ENCODE data around the gene RFTN1. TPM values are rescaled to one million over a fixed set of nuclear protein-coding genes. Genes with fewer than 3 reads are reported as not detected.

Gene RFTN1
- polyA plus RNA-seq, 2 of the 4 experiments (the other 2 are of a cell fraction) = 1.8 to 3.7 TPM

DNA sequence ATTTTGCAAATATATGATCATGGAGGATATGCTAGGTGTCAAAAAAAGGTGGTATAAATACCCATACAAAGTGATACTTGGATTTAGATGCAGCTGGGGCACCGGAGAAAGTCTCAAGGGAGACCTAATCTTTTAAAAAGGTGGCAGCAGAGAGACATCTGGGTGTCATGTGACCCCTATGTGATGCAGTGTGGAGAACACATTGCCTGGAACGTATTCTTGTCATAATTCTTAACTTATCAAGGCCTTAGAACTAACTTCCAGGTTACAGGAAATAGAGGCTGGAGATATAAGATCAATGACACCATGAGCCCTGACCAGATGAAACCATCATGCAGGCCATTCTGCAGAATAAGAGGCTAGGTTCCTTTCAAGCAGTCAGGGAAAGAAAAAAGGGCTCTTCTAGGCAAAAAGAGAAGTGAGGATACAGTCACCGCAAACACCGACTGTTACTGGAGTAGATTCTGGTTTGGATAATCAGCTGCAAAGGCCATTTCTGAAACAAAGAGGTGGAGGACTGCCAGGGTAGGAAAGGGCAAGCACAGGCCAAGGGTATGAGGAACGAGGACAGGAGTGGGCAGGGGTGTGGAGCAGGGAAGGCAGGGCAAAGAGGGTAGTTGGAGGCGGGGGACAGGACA is 147.9 kb downstream of the RFTN1 start:
- ATAC-seq = no peak
- no peaks in the 10 kb centered on the region for H3K4me1 ChIP-seq
- H3K4me3 ChIP-seq = no peak overlapping the region
- TF ChIP-seq NFE2L2 (conservative IDR thresholded peaks at IDR 0.05; ENCODE audit: low read length) (no peak), MAZ (IDR thresholded peaks at IDR 0.05; ENCODE audit: borderline replicate concordance, low read depth, low read length) (no peak), ZSCAN20 (CRISPR knock-in tag; IDR thresholded peaks at IDR 0.05) (no peak), CBX8 (IDR thresholded peaks at IDR 0.05) (no peak), SREBF2 (IDR thresholded peaks at IDR 0.05) (no peak), CEBPB (IDR thresholded peaks at IDR 0.05) (no peak), FOSB (CRISPR knock-in tag; IDR thresholded peaks at IDR 0.05) (no peak), POLR2AphosphoS2 (conservative IDR thresholded peaks at IDR 0.05; ENCODE audit: low read length) (no peak), RAD21 (conservative IDR thresholded peaks at IDR 0.05 in 1 of 2, IDR thresholded peaks at IDR 0.05 in 1 of 2) (no peak), HOXA7 (CRISPR knock-in tag; IDR thresholded peaks at IDR 0.05) (no peak), HDAC2 (IDR thresholded peaks at IDR 0.05) (no peak), FOSL2 (IDR thresholded peaks at IDR 0.05) (no peak), FOSL2 (CRISPR knock-in tag; IDR thresholded peaks at IDR 0.05) (no peak)
- TF ChIP-seq, protein P1, sequence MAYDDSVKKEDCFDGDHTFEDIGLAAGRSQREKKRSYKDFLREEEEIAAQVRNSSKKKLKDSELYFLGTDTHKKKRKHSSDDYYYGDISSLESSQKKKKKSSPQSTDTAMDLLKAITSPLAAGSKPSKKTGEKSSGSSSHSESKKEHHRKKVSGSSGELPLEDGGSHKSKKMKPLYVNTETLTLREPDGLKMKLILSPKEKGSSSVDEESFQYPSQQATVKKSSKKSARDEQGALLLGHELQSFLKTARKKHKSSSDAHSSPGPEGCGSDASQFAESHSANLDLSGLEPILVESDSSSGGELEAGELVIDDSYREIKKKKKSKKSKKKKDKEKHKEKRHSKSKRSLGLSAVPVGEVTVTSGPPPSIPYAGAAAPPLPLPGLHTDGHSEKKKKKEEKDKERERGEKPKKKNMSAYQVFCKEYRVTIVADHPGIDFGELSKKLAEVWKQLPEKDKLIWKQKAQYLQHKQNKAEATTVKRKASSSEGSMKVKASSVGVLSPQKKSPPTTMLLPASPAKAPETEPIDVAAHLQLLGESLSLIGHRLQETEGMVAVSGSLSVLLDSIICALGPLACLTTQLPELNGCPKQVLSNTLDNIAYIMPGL (CRISPR knock-in tag; IDR thresholded peaks at IDR 0.05; ENCODE audit: borderline replicate concordance) = no peak
- TF ChIP-seq, protein P2, sequence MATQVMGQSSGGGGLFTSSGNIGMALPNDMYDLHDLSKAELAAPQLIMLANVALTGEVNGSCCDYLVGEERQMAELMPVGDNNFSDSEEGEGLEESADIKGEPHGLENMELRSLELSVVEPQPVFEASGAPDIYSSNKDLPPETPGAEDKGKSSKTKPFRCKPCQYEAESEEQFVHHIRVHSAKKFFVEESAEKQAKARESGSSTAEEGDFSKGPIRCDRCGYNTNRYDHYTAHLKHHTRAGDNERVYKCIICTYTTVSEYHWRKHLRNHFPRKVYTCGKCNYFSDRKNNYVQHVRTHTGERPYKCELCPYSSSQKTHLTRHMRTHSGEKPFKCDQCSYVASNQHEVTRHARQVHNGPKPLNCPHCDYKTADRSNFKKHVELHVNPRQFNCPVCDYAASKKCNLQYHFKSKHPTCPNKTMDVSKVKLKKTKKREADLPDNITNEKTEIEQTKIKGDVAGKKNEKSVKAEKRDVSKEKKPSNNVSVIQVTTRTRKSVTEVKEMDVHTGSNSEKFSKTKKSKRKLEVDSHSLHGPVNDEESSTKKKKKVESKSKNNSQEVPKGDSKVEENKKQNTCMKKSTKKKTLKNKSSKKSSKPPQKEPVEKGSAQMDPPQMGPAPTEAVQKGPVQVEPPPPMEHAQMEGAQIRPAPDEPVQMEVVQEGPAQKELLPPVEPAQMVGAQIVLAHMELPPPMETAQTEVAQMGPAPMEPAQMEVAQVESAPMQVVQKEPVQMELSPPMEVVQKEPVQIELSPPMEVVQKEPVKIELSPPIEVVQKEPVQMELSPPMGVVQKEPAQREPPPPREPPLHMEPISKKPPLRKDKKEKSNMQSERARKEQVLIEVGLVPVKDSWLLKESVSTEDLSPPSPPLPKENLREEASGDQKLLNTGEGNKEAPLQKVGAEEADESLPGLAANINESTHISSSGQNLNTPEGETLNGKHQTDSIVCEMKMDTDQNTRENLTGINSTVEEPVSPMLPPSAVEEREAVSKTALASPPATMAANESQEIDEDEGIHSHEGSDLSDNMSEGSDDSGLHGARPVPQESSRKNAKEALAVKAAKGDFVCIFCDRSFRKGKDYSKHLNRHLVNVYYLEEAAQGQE (IDR thresholded peaks at IDR 0.05) = no peak
- TF ChIP-seq, protein P3, sequence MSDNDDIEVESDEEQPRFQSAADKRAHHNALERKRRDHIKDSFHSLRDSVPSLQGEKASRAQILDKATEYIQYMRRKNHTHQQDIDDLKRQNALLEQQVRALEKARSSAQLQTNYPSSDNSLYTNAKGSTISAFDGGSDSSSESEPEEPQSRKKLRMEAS (IDR thresholded peaks at IDR 0.05) = no peak
- no peaks in the 10 kb centered on the region for H3K9me3 ChIP-seq
- no peak overlapping the region for H3K27ac ChIP-seq
- DNase-seq (ENCODE audit: low read depth in 1 of 2, low spot score in 1 of 2) = no peak
- FAIRE-seq = no peak
- ChIA-PET CTCF (no interaction called here), POLR2A (no interaction called here)
- H3K4me2 ChIP-seq = no peak overlapping the region
- 79% methylated on average over 6 of the region's 6 CpGs for WGBS (ENCODE audit: missing lambda C conversion rate)

DNA sequence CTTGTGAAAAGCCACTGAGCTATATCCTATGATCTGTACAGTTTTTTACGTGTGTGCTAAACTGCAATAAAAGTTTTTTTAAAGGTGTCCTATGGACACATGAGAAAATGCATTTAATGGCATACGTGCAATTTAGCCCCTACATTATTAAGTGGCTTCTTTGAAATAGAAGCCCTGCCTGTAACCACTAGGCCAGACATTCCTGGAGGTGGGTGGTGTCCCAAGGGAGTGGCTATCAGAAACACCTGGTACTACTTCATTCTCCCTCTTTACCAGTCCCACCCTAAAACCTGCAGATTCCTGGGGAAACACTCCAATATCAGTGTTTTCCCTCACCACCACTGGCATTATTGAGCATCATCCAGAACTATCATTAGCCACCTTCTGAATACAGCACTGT is 148.5 kb downstream of the RFTN1 start:
- TF ChIP-seq, protein P2 (IDR thresholded peaks at IDR 0.05) = no peak
- TF ChIP-seq CBX2 (IDR thresholded peaks at IDR 0.05; ENCODE audit: borderline replicate concordance, low read depth) (no peak), ZC3H11A (IDR thresholded peaks at IDR 0.05) (no peak), MAFK (IDR thresholded peaks at IDR 0.05; ENCODE audit: partially characterized antibody) (no peak), RAD21 (conservative IDR thresholded peaks at IDR 0.05 in 1 of 2, IDR thresholded peaks at IDR 0.05 in 1 of 2) (no peak), JUN (IDR thresholded peaks at IDR 0.05) (no peak), RFX5 (IDR thresholded peaks at IDR 0.05) (no peak), SMC3 (IDR thresholded peaks at IDR 0.05) (no peak), POLR2AphosphoS2 (conservative IDR thresholded peaks at IDR 0.05; ENCODE audit: low read length) (no peak), CEBPB (IDR thresholded peaks at IDR 0.05) (no peak), ESRRA (IDR thresholded peaks at IDR 0.05; ENCODE audit: borderline replicate concordance, low read length) (no peak), ZFP36 (IDR thresholded peaks at IDR 0.05; ENCODE audit: borderline replicate concordance, partially characterized antibody) (no peak), HOXB5 (CRISPR knock-in tag; IDR thresholded peaks at IDR 0.05) (no peak), NFE2L2 (conservative IDR thresholded peaks at IDR 0.05; ENCODE audit: low read length) (no peak)
- Histone ChIP-seq H3K4me3 (no peak overlapping the region), H3K27ac (no peak overlapping the region), H3K4me1 (no peaks in the 10 kb centered on the region), H3K9me3 (no peaks in the 10 kb centered on the region), H3K4me2 (no peak overlapping the region)
- DNase-seq (ENCODE audit: low read depth in 1 of 2, low spot score in 1 of 2) (no peak), FAIRE-seq (no peak), ATAC-seq (no peak)
- WGBS (ENCODE audit: missing lambda C conversion rate) = 73% methylated on average over 2 of the region's 2 CpGs
- POLR2A ChIA-PET = no interaction called here
- CTCF ChIA-PET = no interaction called here
